Skin of body (tissue), 2 donors: ENCODE measurements around the gene PSMF1. TPM values are rescaled to one million over a fixed set of nuclear protein-coding genes. Genes with fewer than 3 reads are reported as not detected.

ENCODE experiments used
- DNase-seq: peaks from one replicate; lab custom pipeline; 2025; lab: John Stamatoyannopoulos, UW
- total RNA-seq: library from RNA; depleted of rRNA; stranded (reverse); fragments of >200 nt; gene quantifications from one replicate; pipeline ENCODE4 v1.2.3, GENCODE V29; 2014

Gene PSMF1
- total RNA-seq, 1 donor from 2014 or later: 25.2 TPM

GRCh38 chr20:1188347-1188746 is 69.9 kb downstream of the PSMF1 start:
- no peak for DNase-seq

GRCh38 chr20:1189827-1190226 is 71.4 kb downstream of the PSMF1 start:
- DNase-seq: no peak

- DNase-seq: no peak
Measured at GRCh38 chr20:1190847-1191246, 72.4 kb downstream of the PSMF1 start.

- no peak for DNase-seq
Measured at GRCh38 chr20:1191299-1191698, 72.9 kb downstream of the PSMF1 start.

DNA sequence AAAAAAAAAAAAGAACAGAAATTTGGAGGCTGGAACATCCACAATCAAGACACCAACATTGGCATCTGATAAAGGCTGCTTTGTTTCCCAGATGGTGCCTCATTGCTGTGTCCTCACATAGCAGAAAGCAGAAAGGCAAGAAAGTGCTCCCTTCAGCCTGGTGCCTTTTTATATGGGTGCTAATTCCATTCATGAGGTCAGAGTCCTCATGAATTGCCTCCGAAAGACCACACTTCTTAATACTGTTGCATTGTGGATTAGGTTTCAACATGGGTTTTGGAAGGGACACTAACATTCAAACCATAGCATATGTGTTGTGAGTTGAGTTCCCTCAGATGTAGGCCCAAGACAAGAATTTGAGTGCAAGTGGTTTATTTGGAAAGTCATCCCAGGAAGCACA is 76.8 kb downstream of the PSMF1 start:
- DNase-seq: no peak

- no peak for DNase-seq
Measured at GRCh38 chr20:1196634-1197033, 78.2 kb downstream of the PSMF1 start.

DNA sequence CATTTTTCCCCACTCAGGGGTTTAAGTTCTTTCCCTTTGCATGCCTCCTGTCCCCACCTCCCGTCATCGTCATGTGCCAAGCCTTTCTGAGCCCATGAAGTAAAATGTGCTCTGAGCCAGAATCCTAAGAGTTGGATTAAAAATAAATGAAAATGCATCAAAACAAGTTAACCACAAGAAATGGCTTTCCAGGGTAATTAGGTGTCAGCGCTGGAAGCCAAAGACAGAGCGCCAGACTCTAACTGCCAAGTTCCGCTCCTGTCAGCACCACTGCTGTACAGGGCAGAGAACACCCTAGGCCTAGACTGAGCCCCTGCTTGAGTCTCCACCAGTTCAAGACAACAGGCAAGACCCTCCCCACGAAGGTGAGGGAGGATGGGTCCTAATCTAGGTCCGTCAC is 79.4 kb downstream of the PSMF1 start:
- no peak for DNase-seq

DNA sequence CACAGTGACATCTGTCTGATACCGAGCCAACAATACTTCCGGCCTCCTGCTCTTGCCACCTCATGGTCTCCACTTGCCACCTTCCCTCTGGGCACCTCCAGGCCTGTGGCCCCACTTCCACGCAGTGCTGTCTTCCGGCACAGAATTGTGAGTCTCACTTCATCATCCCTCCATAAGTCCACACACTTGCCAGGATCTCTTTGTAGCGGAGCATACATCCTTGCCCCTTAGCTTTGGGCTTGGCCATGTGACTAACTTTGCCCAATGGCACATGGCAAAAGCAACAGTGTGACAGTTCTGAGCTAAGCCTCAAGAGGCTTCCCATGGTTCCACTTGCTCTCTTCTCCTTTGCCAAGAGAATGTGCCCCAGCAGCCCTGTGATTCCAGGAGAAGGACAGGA is 80.3 kb downstream of the PSMF1 start:
- DNase-seq: no peak

- no peak for DNase-seq
Measured at GRCh38 chr20:1199212-1199873, 80.9 kb downstream of the PSMF1 start.

DNA sequence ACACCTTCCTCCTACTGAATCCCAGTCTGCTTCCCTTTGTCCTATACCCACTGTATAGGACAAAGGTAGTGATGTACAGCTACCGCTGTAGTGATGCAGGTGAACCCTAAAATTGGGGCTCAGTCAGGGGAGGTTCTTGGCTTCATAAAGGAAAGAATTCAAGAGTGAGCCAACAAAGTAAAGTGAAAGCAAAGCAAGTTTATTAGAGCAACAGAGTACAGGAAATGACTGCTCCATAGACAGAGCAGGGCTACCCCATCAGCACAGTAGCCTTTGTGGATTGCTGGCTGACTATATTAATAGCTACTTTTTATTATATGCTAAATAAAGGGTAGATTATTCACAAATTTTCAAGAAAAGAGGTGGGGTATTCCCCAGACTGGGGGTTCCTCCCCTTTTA is 81.6 kb downstream of the PSMF1 start:
- DNase-seq: no peak

DNA sequence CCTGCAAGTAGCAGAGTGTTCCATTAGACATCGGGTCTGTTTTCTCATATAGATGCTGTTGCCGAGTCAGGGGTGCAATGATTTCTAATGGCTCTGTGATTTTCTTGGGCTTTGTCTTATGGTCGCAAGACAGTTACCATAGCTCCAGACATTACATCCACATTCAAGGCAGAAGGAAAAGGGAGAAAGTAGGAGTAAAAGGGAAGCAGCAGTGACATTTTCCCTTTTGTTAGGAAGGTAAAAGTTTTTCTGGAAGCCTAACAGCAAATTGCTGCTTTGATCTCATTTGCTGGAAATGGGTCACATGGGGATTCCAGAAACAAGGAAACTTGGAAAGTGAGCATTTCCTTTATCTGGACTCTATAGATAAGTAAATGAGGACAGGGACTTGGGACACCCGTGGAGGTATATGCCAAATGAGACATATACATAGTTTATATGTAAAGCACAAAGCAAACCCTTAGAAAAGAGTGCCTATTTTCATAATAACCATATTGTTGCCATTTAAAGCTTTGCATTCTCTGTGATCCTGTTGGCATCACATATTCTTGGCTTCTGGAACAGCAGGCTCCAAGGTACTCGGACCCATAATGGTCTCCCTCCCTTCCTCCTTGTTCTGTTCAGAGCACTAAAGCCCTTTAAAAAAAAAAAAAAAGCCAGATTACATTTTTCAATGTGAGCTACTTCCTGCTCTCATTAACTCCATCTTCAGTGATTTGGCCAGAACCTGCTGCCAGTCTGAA is 84.5 kb downstream of the PSMF1 start, which contains the start of gene C20orf202:
C20orf202 (plus strand) TSS at position 693 of the 743 bp plus-strand sequence. CDS start 132 bp downstream, outside the sequence.
- no peak for DNase-seq

DNA sequence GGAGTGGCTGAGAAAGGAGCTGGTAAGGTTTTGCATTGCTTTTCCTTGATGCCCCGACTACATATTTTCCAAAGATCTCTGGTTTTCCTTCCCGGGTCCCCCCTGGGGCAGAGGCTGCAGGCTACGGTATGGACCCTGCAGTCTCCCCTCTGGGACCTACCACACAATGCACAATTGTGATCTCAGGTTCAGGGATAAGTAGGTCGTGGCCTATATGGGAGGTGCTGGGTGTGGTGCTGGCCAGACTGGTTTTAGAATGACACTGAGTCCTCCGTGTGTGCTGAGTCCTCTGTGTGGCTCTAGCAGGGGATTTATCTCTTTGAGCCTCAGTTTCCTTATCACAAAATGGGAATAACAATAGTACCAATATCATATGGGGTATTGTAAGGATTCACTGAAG is 85.2 kb downstream of the PSMF1 start:
- no peak for DNase-seq

DNA sequence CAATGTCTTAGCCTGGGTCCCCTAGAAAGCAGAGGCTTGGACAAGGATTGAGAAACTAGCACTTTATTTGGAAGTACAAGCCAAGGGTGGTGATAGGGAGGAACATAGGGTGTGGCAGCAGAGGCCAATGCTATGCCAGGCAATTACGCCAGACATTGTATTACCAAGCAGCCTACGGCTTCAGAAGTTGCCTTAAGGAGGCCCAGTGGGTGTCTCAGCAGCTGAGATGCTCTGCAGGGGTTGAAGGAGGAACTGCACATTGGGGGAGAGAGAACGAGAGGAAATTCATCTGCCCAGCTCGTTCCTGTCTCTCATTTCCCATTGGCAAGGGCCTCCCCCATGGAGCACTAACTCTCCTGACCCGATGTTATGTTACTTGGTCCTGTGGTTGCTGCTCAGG is 85.7 kb downstream of the PSMF1 start:
- no peak for DNase-seq

DNA sequence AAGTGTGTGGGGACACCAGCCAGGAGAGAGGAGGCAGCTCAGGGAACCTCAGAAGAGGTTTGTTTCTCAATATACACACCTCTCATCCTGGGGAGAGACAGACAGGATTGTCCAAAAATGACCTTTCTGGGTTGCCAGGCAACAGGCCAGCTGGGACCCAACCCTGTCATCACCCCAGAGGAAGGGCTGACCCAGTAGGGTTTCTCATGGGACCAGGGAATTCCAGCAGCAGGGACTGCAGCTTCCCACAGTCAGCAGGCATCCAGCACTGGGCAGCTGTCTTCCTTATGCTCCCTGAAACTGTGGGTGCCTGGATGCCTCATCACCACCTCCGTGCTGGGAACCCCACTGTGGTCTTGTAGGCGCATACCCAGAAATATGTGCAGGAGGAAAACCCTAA is 86.2 kb downstream of the PSMF1 start:
- no peak for DNase-seq

DNA sequence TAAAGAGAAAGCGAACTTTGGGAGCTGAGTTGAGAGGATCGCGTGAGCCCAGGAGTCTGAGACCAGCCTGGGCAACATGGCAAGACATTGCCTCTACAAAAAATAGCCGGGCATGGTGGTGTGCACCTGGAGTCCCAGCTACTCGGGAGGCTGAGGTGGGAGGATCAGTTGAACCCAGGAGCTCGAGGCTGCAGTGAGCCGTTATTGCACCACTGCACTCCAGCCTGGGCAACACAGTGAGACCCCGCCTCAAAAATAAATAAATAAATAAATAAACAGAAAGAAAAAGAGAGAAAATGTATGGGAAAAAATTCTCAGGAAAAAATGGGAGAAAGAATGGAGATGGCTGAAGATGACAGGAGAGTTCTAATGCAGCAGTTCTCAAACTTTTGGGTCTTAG is 87.4 kb downstream of the PSMF1 start:
- DNase-seq: no peak

- DNase-seq: peak; percentile 56
Measured at GRCh38 chr20:1206366-1207148, 88.2 kb downstream of the PSMF1 start.

GRCh38 chr20:1207293-1207878 is 89.0 kb downstream of the PSMF1 start:
- no peak for DNase-seq

DNA sequence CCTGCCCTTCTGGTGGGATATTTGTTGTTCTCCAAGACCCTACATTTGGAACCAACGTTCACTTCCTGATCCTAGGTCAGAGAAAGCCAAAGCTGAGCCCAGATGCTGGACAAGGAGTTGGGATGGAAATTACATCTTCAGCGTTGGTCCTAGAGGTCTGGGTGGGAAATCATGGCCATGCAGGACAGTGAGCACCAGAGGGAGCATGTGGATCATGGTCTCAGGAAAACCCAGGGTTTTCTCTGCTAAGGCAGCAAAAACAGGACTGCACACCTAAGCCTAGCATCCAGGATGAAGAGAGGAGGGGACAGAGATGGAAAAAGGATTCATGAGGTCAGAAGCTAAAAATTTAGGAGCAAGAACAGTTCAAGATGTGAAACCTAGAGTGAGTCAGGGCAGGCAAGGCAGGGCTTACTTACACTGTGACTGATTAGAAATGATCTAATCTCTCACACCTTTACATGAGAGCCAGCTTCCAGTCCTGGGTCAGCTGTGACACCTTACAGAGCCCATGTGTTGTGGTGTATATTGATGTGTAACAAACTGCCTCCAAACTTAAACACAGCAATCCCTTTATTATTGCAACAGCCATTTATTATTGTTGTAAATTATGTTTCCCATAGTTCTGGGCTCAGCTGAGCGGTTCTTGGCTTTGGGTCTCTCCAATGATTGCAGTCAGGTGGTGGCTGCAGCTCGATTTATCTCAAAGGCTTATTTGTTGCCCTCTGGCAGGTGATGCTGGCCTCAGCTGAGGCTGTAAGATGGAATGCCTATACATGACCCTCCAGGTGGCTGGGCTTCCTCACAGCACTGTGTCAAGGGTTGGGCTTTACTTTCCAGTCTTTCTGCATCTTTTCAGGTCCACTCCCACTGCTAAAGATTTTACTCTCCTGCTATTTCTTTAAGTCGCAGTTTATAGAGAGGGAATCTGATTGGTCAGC is 91.3 kb downstream of the PSMF1 start:
- DNase-seq: no peak

GRCh38 chr20:1210501-1210900 is 92.1 kb downstream of the PSMF1 start:
- no peak for DNase-seq

- no peak for DNase-seq
Measured at GRCh38 chr20:1212023-1212422, 93.6 kb downstream of the PSMF1 start.
